Measurements from ENCODE around the gene CDC42BPB.

The CDC42BPB gene

GRCh38 chr14:102910442-102910841 is 146.9 kb downstream of the CDC42BPB start:
- Histone ChIP-seq H3K9me3 (ENCODE audit: control insufficient read depth, insufficient read depth, low read length) (no peaks in the 10 kb centered on the region), H3K27me3 (ENCODE audit: control insufficient read depth, low read length) (no peaks in the 10 kb centered on the region), H3K27ac (ENCODE audit: low read depth, low read length) (no peak overlapping the region), H3F3A (ENCODE audit: control insufficient read depth, insufficient read depth) (0 out of 2 replicates have a peak, but pooled peaks cover 6% of the 10 kb centered on the region), H3K9me2 (replicated peaks; ENCODE audit: control insufficient read depth, low read length) (no peaks in the 10 kb centered on the region), H3K36me3 (ENCODE audit: control insufficient read depth, low read length) (peaks cover 7% of the 10 kb centered on the region; the same call in 1 of the 2 replicates), H4K20me1 (ENCODE audit: control insufficient read depth, insufficient read depth, low read depth, low read length) (0 out of 2 replicates have a peak, but pooled peaks cover 2% of the 10 kb centered on the region), H3K79me2 (ENCODE audit: control insufficient read depth, low read length) (no peaks in the 10 kb centered on the region), H3K4me1 (ENCODE audit: control insufficient read depth, low read length) (peaks cover 21% of the 10 kb centered on the region), H3K4me3 (ENCODE audit: low read length) (no peak overlapping the region), H3K4me2 (ENCODE audit: low read length) (no peak overlapping the region)
- TF ChIP-seq, protein P1, sequence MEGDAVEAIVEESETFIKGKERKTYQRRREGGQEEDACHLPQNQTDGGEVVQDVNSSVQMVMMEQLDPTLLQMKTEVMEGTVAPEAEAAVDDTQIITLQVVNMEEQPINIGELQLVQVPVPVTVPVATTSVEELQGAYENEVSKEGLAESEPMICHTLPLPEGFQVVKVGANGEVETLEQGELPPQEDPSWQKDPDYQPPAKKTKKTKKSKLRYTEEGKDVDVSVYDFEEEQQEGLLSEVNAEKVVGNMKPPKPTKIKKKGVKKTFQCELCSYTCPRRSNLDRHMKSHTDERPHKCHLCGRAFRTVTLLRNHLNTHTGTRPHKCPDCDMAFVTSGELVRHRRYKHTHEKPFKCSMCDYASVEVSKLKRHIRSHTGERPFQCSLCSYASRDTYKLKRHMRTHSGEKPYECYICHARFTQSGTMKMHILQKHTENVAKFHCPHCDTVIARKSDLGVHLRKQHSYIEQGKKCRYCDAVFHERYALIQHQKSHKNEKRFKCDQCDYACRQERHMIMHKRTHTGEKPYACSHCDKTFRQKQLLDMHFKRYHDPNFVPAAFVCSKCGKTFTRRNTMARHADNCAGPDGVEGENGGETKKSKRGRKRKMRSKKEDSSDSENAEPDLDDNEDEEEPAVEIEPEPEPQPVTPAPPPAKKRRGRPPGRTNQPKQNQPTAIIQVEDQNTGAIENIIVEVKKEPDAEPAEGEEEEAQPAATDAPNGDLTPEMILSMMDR (IDR thresholded peaks at IDR 0.05; ENCODE audit: low read depth, low read length, poor library complexity, severe bottlenecking), result no peak
- no peak for TF ChIP-seq EZH2phosphoT487 (IDR thresholded peaks at IDR 0.05; ENCODE audit: borderline replicate concordance, low read length)

GRCh38 chr14:102909911-102910310 is 147.4 kb downstream of the CDC42BPB start:
- H3K4me3 ChIP-seq (ENCODE audit: low read length), result no peak overlapping the region
- 0 out of 2 replicates have a peak, but pooled peaks cover 2% of the 10 kb centered on the region for H4K20me1 ChIP-seq (ENCODE audit: control insufficient read depth, insufficient read depth, low read depth, low read length)
- no peaks in the 10 kb centered on the region for H3K9me2 ChIP-seq (replicated peaks; ENCODE audit: control insufficient read depth, low read length)
- peaks cover 13% of the 10 kb centered on the region; the same call in 1 of the 2 replicates for H3K36me3 ChIP-seq (ENCODE audit: control insufficient read depth, low read length)
- no peak overlapping the region for H3K4me2 ChIP-seq (ENCODE audit: low read length)
- 0 out of 2 replicates have a peak, but pooled peaks cover 6% of the 10 kb centered on the region for H3F3A ChIP-seq (ENCODE audit: control insufficient read depth, insufficient read depth)
- TF ChIP-seq, protein P1 (IDR thresholded peaks at IDR 0.05; ENCODE audit: low read depth, low read length, poor library complexity, severe bottlenecking), result no peak
- H3K9me3 ChIP-seq (ENCODE audit: control insufficient read depth, insufficient read depth, low read length), result no peaks in the 10 kb centered on the region
- H3K79me2 ChIP-seq (ENCODE audit: control insufficient read depth, low read length), result no peaks in the 10 kb centered on the region
- H3K27ac ChIP-seq (ENCODE audit: low read depth, low read length), result no peak overlapping the region
- H3K4me1 ChIP-seq (ENCODE audit: control insufficient read depth, low read length), result peaks cover 16% of the 10 kb centered on the region
- no peaks in the 10 kb centered on the region for H3K27me3 ChIP-seq (ENCODE audit: control insufficient read depth, low read length)

DNA sequence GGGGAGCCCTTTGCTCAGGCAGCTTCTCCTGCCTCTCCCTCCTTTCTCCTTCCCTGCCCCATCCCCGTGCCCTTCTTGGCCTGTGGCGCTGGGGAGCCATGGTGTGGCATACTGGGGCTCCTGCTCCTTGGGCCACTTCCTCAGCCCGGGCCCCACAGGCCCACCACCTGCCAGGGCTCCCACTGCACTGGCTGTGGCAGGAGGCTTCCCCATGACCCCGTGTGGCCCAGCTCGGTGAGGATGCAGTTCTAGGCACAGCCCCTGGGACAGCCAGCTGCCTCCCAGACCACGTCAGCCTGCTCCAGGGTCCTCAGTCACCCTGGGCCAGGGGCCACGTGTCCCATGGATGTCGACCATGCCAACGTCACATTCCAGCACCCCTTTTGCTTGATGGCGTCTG is 147.9 kb downstream of the CDC42BPB start:
- Histone ChIP-seq H3K79me2 (ENCODE audit: control insufficient read depth, low read length) (no peaks in the 10 kb centered on the region), H3K4me1 (ENCODE audit: control insufficient read depth, low read length) (peaks cover 12% of the 10 kb centered on the region), H3K9me2 (replicated peaks; ENCODE audit: control insufficient read depth, low read length) (no peaks in the 10 kb centered on the region), H3K4me3 (ENCODE audit: low read length) (no peak overlapping the region), H3K4me2 (ENCODE audit: low read length) (no peak overlapping the region), H3K36me3 (ENCODE audit: control insufficient read depth, low read length) (peaks cover 13% of the 10 kb centered on the region; the same call in 1 of the 2 replicates), H3F3A (ENCODE audit: control insufficient read depth, insufficient read depth) (0 out of 2 replicates have a peak, but pooled peaks cover 6% of the 10 kb centered on the region), H3K27ac (ENCODE audit: low read depth, low read length) (no peak overlapping the region), H3K9me3 (ENCODE audit: control insufficient read depth, insufficient read depth, low read length) (no peaks in the 10 kb centered on the region), H3K27me3 (ENCODE audit: control insufficient read depth, low read length) (no peaks in the 10 kb centered on the region), H4K20me1 (ENCODE audit: control insufficient read depth, insufficient read depth, low read depth, low read length) (0 out of 2 replicates have a peak, but pooled peaks cover 2% of the 10 kb centered on the region)
- TF ChIP-seq, protein P1 (IDR thresholded peaks at IDR 0.05; ENCODE audit: low read depth, low read length, poor library complexity, severe bottlenecking), result no peak
- no peak for TF ChIP-seq EZH2phosphoT487 (IDR thresholded peaks at IDR 0.05; ENCODE audit: borderline replicate concordance, low read length)

All from DOHH2 (cell line).